SK-N-SH treated with all-trans-retinoic acid at 6 μM for 48 hours (cell line): ENCODE measurements around the gene C20orf202.

Source experiments
- ATAC-seq: fragments of 200-7000 bp; cut with Tn5 transposase; 3 replicates; pipeline ENCODE4 v1.9.1; 2020; ENCODE audit warnings: mild to moderate bottlenecking, moderate library complexity
- ARNTL ChIP-seq: fragments of 450-650 bp; formaldehyde crosslinking; IDR thresholded peaks from 2 replicates; pipeline ENCODE4 v1.5.0; 2020; ENCODE audit warnings: low read depth, mild to moderate bottlenecking, moderate library complexity, borderline replicate concordance
- BACH2 ChIP-seq: fragments of 250-450 bp; sonication (Bioruptor Pico); IDR thresholded peaks from 2 replicates; pipeline ENCODE4 v1.9.0; 2021; ENCODE audit warnings: mild to moderate bottlenecking, borderline replicate concordance
- CREB5 ChIP-seq: fragments of 250-450 bp; sonication (Bioruptor Pico); IDR thresholded peaks from 2 replicates; pipeline ENCODE4 v1.5.1; 2020; ENCODE audit warnings: low read depth, mild to moderate bottlenecking, moderate library complexity
- CSDC2 ChIP-seq: fragments of 250-450 bp; sonication (Bioruptor Pico); IDR thresholded peaks from 2 replicates; pipeline ENCODE4 v1.5.0; 2020; ENCODE audit warnings: mild to moderate bottlenecking, moderate library complexity
- ESRRG ChIP-seq: fragments of 250-450 bp; sonication (Bioruptor Pico); IDR thresholded peaks from 2 replicates; pipeline ENCODE4 v1.6.1; 2021; ENCODE audit warnings: mild to moderate bottlenecking
- GLIS3 ChIP-seq: fragments of 250-450 bp; sonication (Bioruptor Pico); IDR thresholded peaks from 2 replicates; pipeline ENCODE4 v1.5.0; 2020; ENCODE audit warnings: mild to moderate bottlenecking, moderate library complexity
- ISL1 ChIP-seq: fragments of 250-450 bp; sonication (Bioruptor Pico); IDR thresholded peaks from 2 replicates; pipeline ENCODE4 v2.1.2; 2022; ENCODE audit warnings: mild to moderate bottlenecking, moderate library complexity
- OSR1 ChIP-seq: fragments of 250-450 bp; sonication (Bioruptor Pico); IDR thresholded peaks from 2 replicates; pipeline ENCODE4 v1.8.0; 2022; ENCODE audit warnings: moderate library complexity, mild to moderate bottlenecking, inconsistent platforms
- PATZ1 ChIP-seq: fragments of 250-450 bp; sonication (Bioruptor Pico); IDR thresholded peaks from 2 replicates; pipeline ENCODE4 v1.8.0; 2020; ENCODE audit warnings: mild to moderate bottlenecking, moderate library complexity, borderline replicate concordance
- POU6F1 ChIP-seq: fragments of 250-450 bp; sonication (Bioruptor Pico); IDR thresholded peaks from 2 replicates; pipeline ENCODE4 v1.8.0; 2021; ENCODE audit warnings: low read depth, mild to moderate bottlenecking, moderate library complexity, borderline replicate concordance
- PPARA ChIP-seq: fragments of 250-450 bp; sonication (Bioruptor Pico); IDR thresholded peaks from 2 replicates; pipeline ENCODE4 v1.5.0; 2020; ENCODE audit warnings: mild to moderate bottlenecking, borderline replicate concordance
- RARB ChIP-seq: fragments of 250-450 bp; sonication (Bioruptor Pico); IDR thresholded peaks from 2 replicates; pipeline ENCODE4 v1.8.0; 2021; ENCODE audit warnings: mild to moderate bottlenecking, moderate library complexity
- SNAI2 ChIP-seq: fragments of 250-450 bp; sonication (Bioruptor Pico); IDR thresholded peaks from 2 replicates; pipeline ENCODE4 v1.5.0; 2020; ENCODE audit warnings: mild to moderate bottlenecking, moderate library complexity
- TCF4 ChIP-seq: fragments of 250-450 bp; sonication (Bioruptor Pico); IDR thresholded peaks from 2 replicates; pipeline ENCODE4 v1.8.0; 2021; ENCODE audit warnings: mild to moderate bottlenecking, moderate library complexity, borderline replicate concordance
- TOX ChIP-seq: fragments of 250-450 bp; sonication (Bioruptor Pico); IDR thresholded peaks from 2 replicates; pipeline ENCODE4 v1.8.0; 2021; ENCODE audit warnings: mild to moderate bottlenecking, moderate library complexity, borderline replicate concordance
- TSHZ2 ChIP-seq: fragments of 250-450 bp; sonication (Bioruptor Pico); IDR thresholded peaks from 2 replicates; pipeline ENCODE4 v1.5.0; 2020; ENCODE audit warnings: mild to moderate bottlenecking, moderate library complexity
- ZFP3 ChIP-seq: fragments of 250-450 bp; sonication (Bioruptor Pico); IDR thresholded peaks from 2 replicates; pipeline ENCODE4 v1.5.0; 2020; ENCODE audit warnings: mild to moderate bottlenecking, moderate library complexity
- ZFP30 ChIP-seq: fragments of 450-650 bp; formaldehyde crosslinking; IDR thresholded peaks from 2 replicates; pipeline ENCODE4 v1.5.0; 2022; ENCODE audit warnings: mild to moderate bottlenecking, moderate library complexity
- ZNF70 ChIP-seq: fragments of 450-650 bp; formaldehyde crosslinking; IDR thresholded peaks from 2 replicates; pipeline ENCODE4 v1.5.0; 2020; ENCODE audit warnings: mild to moderate bottlenecking, moderate library complexity
- ZNF8 ChIP-seq: fragments of 450-650 bp; formaldehyde crosslinking; IDR thresholded peaks from 2 replicates; pipeline ENCODE4 v1.5.0; 2020; ENCODE audit warnings: mild to moderate bottlenecking, moderate library complexity

The C20orf202 gene

GRCh38 chr20:1165941-1166340 is 37.3 kb upstream of the C20orf202 start:
- ATAC-seq: no peak
- TF ChIP-seq GLIS3 (CRISPR knock-in tag) (no peak), TCF4 (CRISPR knock-in tag) (no peak), BACH2 (CRISPR knock-in tag) (no peak), CSDC2 (CRISPR knock-in tag) (no peak), RARB (no peak), ZFP30 (CRISPR knock-in tag) (no peak), ZFP3 (CRISPR knock-in tag) (no peak), OSR1 (CRISPR knock-in tag) (no peak), TOX (CRISPR knock-in tag) (no peak), PPARA (CRISPR knock-in tag) (no peak), ARNTL (no peak), CREB5 (CRISPR knock-in tag) (no peak), ZNF8 (no peak), ISL1 (CRISPR knock-in tag) (no peak), TSHZ2 (CRISPR knock-in tag) (no peak), POU6F1 (CRISPR knock-in tag) (no peak), PATZ1 (no peak), ESRRG (CRISPR knock-in tag) (no peak)

GRCh38 chr20:1166948-1167720 is 36.1 kb upstream of the C20orf202 start:
- no peak for ATAC-seq
- no peak for TF ChIP-seq SNAI2

- ATAC-seq: no peak
- TF ChIP-seq CSDC2 (CRISPR knock-in tag) (no peak), ZFP30 (CRISPR knock-in tag) (no peak), ESRRG (CRISPR knock-in tag) (no peak), PPARA (CRISPR knock-in tag) (no peak), ZFP3 (CRISPR knock-in tag) (no peak)
These were observed 34.0 kb upstream of the C20orf202 start for GRCh38 chr20:1169224-1169623.

GRCh38 chr20:1171461-1172093 is 31.7 kb upstream of the C20orf202 start:
- TF ChIP-seq ZNF70 (no peak), RARB (no peak), PATZ1 (no peak), TCF4 (CRISPR knock-in tag) (no peak), OSR1 (CRISPR knock-in tag) (no peak), GLIS3 (CRISPR knock-in tag) (no peak), SNAI2 (no peak), ISL1 (CRISPR knock-in tag) (no peak)
- peak; percentile 54 for ATAC-seq
